Sigmoid colon (tissue), 7 donors: ENCODE data around the gene PABPC1L2B. TPM values are rescaled to one million over a fixed set of nuclear protein-coding genes. Genes with fewer than 3 reads are reported as not detected.
A peak's percentile ranks its signal among the peaks of the same experiment; 100 is the strongest.
"Not testable (repeated sequence)": the region's sequence is repeated elsewhere in the genome, so short reads cannot be mapped to it uniquely, and the experiment has no call there.

ENCODE experiments used
- DNase-seq: peaks from one replicate; pipeline ENCODE4 v3.0.0-alpha.2; 2019
- H3K27ac ChIP-seq, 4 donors: fragments of 200-600 bp; sonication (generic); one replicate each; pipeline ENCODE4 v1.5.1; 2016 to 2019; ENCODE audit warnings: mild to moderate bottlenecking in 1 of 4
- H3K27me3 ChIP-seq, 3 donors: fragments of 200-600 bp; sonication (generic); one replicate each; pipeline ENCODE4 v1.5.1; 2019; ENCODE audit warnings: mild to moderate bottlenecking in 1 of 3
- H3K36me3 ChIP-seq, 4 donors: fragments of 200-600 bp; sonication (generic); one replicate each; pipeline ENCODE4 v1.5.1; 2016 to 2019
- H3K4me1 ChIP-seq, 4 donors: fragments of 200-600 bp; sonication (generic); one replicate each; pipeline ENCODE4 v1.5.1; 2017 to 2019
- H3K4me3 ChIP-seq, 4 donors: fragments of 200-600 bp; sonication (generic); one replicate each; pipeline ENCODE4 v1.5.1; 2017 to 2019; ENCODE audit warnings: mild to moderate bottlenecking in 2 of 4, moderate library complexity in 1 of 4
- H3K9me3 ChIP-seq, 4 donors: fragments of 200-600 bp in 3 of 4; sonication (generic) in 3 of 4; one replicate each; pipeline versions ENCODE4 v1.5.1 to v1.6.1; 2013 to 2019
- CTCF ChIP-seq, 4 experiments: fragments of 450-650 bp in 3 of 4; fragments of 200-600 bp in 1 of 4; IDR thresholded peaks; one replicate each; pipeline ENCODE4 v1.5.1; 2016 to 2019; ENCODE audit warnings: antibody characterized with exemption in 4 of 4, mild to moderate bottlenecking in 3 of 4, moderate library complexity in 2 of 4
- EP300 ChIP-seq, 4 donors: sonication (generic); formaldehyde crosslinking; IDR thresholded peaks; one replicate each; pipeline ENCODE4 v1.6.1; 2017; ENCODE audit warnings: antibody characterized with exemption in 4 of 4
- POLR2AphosphoS5 ChIP-seq, 4 donors: sonication (generic); formaldehyde crosslinking; IDR thresholded peaks; one replicate each; pipeline ENCODE4 v1.6.1; 2017; ENCODE audit warnings: antibody characterized with exemption in 4 of 4
- WGBS, 2 donors: extraction: QIAGEN DNeasy Blood & Tissue Kit; methylation state at CpG; one replicate each; pipeline ENCODE4 v1.1.7; 2013; 5-methylcytosine and 5-hydroxymethylcytosine counted together
- intact Hi-C: fragments of 100-400 bp; cut with DNase I; formaldehyde crosslinking; loops from one replicate; pipeline ENCODE4 v1.15.1; 2023
- polyA plus RNA-seq, 3 donors: library from polyadenylated mRNA; stranded (reverse); fragments of 200-250 nt; gene quantifications; one replicate each; pipeline ENCODE4 v1.2.3, GENCODE V29; 2013
- total RNA-seq, 4 donors: library from RNA; depleted of rRNA; stranded (reverse); fragments of >200 nt; gene quantifications; one replicate each; pipeline ENCODE4 v1.1.0, GENCODE V29; 2016
- donor health status: healthy with polysubstance abuse.
- donor health status: Bipolar disorder and iron deficiency.
- donor health status: healthy.

The PABPC1L2B gene
- total RNA-seq: not detected
- polyA plus RNA-seq: under 1 TPM in 1 of 3 donors, not detected in 2; 0.03 TPM

DNA sequence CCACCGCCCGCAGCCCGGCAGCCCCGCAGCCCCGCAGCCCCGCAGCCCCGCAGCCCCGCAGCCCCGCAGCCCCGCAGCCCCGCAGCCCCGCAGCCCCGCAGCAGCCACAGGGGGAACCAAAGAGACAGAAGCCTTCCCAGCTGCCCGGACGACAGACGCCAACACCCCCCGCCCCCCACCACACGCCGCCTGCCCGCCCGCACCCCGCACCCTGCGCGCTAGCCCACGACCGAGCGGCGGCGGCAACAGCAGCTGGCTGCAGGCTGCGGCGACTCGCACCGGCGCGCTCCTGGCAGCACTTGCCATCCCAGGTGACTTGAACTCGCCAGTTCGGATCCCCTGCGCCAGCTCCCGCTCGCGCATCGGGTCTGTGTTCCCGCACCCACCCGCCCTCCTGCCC, at the start of gene PABPC1L2B:
Gene PABPC1L2B, plus strand, starts transcription at position 207 of the 400 bp plus-strand sequence. CDS start 704 bp downstream, outside the sequence.
- H3K36me3 ChIP-seq, H3K4me1 ChIP-seq, H3K4me3 ChIP-seq, H3K27me3 ChIP-seq, DNase-seq, H3K9me3 ChIP-seq, H3K27ac ChIP-seq, intact Hi-C loops: not testable (repeated sequence)
- no CpG with 5 or more reads among the region's 44 CpGs for WGBS, 2 donors

DNA sequence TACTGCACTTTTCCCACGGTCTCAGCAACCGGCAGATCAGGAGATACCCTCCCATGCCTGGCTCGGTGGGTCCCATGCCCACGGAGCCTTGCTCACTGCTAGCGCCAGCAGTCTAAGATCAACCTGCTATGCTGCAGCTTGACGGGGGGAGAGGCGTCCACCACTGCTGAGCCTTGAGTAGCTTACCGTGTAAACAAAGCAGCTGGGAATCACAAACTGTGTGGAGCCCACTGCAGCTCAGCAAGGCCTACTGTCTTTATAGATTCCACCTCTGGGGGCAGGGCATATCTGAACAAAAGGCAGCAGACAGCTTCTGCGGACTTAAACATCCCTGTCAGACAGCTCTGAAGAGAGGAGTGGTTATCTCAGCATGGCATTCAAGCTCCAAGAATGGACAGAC, 42.8 kb upstream of the PABPC1L2B start:
- H3K4me3 ChIP-seq, H3K27me3 ChIP-seq, H3K36me3 ChIP-seq, H3K9me3 ChIP-seq, H3K27ac ChIP-seq, intact Hi-C loops, H3K4me1 ChIP-seq, DNase-seq: not testable (repeated sequence)
- no CpG with 5 or more reads among the region's 9 CpGs for WGBS, 2 donors

- H3K36me3 ChIP-seq, H3K4me3 ChIP-seq, H3K4me1 ChIP-seq, H3K27me3 ChIP-seq, DNase-seq, H3K9me3 ChIP-seq, intact Hi-C loops, H3K27ac ChIP-seq: not testable (repeated sequence)
- WGBS, 2 donors: no CpG with 5 or more reads among the region's 5 CpGs
These were observed 30.9 kb upstream of the PABPC1L2B start for GRCh38 chrX:72971859-72972258.

DNA sequence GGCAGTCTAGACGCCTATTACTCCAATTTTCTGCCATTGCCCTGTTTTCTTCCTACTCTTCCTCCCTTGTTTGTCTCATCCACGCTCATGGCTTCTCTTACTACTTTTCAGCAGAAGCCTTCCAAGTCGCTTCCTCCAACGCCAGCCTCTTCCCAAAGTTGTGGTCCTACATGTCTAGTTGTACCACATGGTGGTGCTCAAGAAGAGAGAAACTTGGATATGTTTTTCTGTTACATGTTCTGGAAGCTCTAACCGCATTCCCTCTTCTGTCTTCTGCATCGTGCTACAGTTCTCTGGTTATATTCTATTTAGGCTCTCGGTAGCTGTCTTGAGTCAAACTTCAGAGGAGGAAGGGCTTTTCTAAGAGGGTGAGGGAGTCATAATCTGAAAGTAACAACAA, 27.9 kb upstream of the PABPC1L2B start:
- H3K36me3 ChIP-seq, H3K27me3 ChIP-seq, H3K4me1 ChIP-seq, H3K27ac ChIP-seq, DNase-seq, H3K9me3 ChIP-seq, intact Hi-C loops, H3K4me3 ChIP-seq: not testable (repeated sequence)
- no CpG with 5 or more reads among the region's 7 CpGs for WGBS, 2 donors

DNA sequence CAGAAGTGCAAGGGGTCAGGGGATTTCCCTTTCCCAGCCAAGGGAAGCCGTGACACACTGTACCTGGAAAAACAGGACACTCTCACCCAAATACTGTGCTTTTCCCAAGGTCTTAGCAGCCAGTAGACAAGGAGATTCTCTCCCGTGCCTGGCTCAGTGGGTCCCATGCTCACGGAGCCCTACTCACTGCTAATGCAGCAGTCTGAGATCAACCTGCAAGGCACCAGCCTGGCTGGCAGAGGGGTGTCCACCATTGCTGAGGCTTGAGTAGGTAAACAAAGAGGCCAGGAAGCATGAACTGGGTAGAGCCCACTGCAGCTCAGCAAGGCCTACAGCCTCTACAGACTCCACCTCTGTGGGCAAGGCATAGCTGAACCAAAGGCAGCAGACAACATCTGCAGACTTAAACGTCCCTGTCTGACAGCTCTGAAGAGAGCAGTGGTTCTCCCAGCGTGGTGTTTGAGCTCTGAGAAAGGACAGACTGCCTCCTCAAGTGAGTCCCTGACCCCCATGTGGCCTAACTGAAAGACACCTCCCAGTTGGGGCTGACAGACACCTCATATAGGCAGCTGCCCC, 21.8 kb upstream of the PABPC1L2B start:
- H3K36me3 ChIP-seq, H3K27ac ChIP-seq, H3K27me3 ChIP-seq, H3K4me3 ChIP-seq, H3K4me1 ChIP-seq, H3K9me3 ChIP-seq, intact Hi-C loops: not testable (repeated sequence)
- 43 to 70% methylated on average over 5 of the region's 5 CpGs for WGBS, 2 donors
- peak; percentile 24 for DNase-seq

DNA sequence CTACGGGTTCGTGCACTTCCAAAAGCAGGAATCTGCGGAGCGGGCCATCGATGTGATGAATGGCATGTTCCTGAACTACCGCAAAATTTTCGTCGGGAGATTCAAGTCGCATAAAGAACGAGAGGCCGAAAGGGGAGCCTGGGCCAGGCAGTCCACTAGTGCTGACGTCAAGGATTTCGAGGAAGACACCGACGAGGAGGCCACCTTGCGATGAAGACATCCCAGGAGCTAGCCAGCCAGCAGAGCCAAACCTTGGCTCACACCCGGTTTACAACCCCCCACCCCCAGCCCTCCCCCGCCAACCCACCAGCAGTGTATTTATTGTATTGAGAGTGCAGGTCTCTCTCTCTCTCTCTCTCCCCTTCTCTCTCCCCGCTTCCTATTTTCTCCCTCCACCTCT, 1.3 kb downstream of the PABPC1L2B start:
- H3K27ac ChIP-seq, intact Hi-C loops, H3K36me3 ChIP-seq, H3K9me3 ChIP-seq, H3K4me1 ChIP-seq, H3K4me3 ChIP-seq, DNase-seq, H3K27me3 ChIP-seq: not testable (repeated sequence)
- no CpG with 5 or more reads among the region's 19 CpGs for WGBS, 2 donors

GRCh38 chrX:73021361-73022092, 18.8 kb downstream of the PABPC1L2B start:
- DNase-seq: no peak

GRCh38 chrX:73022093-73022445, 19.3 kb downstream of the PABPC1L2B start:
- H3K4me1 ChIP-seq, H3K9me3 ChIP-seq, DNase-seq, H3K27me3 ChIP-seq, H3K27ac ChIP-seq, H3K4me3 ChIP-seq, intact Hi-C loops, H3K36me3 ChIP-seq: not testable (repeated sequence)
- WGBS, 2 donors: 95% methylated on average over 12 of the region's 12 CpGs

More at GRCh38 chrX:73021361-73022092, 18.8 kb downstream of the PABPC1L2B start:
- Histone ChIP-seq H3K4me3 (no peak overlapping the region), H3K27ac (no peak overlapping the region), H3K36me3 (no peaks in the 10 kb centered on the region), H3K9me3 (no peaks in the 10 kb centered on the region), H3K27me3 (no peaks in the 10 kb centered on the region), H3K4me1 (no peaks in the 10 kb centered on the region)
- TF ChIP-seq POLR2AphosphoS5 (IDR thresholded peaks at IDR 0.05) (no peak), CTCF (IDR thresholded peaks at IDR 0.05) (no peak), EP300 (IDR thresholded peaks at IDR 0.05) (no peak)
- intact Hi-C loops: no loop called here
- 89% methylated on average over 30 of the region's 30 CpGs for WGBS, 2 donors
